K562 (cell line): Measurements from ENCODE around the gene ASIC3. TPM values are rescaled to one million over a fixed set of nuclear protein-coding genes. Genes with fewer than 3 reads are reported as not detected.

Experiments used
- CEBPG ChIP-seq, 3 experiments: fragments of 200-800 bp in 1 of 3; sonication (Bioruptor generic) in 1 of 3; sonication (generic) in 1 of 3; formaldehyde crosslinking in 1 of 3; IDR thresholded peaks in 2 of 3; conservative IDR thresholded peaks in 1 of 3; 2 replicates each; pipeline versions ENCODE4 v1.6.1 to v1.8.0; 2016 to 2022; ENCODE audit warnings: missing compliant biosample characterization in 2 of 3, missing genetic modification characterization in 2 of 3, mild to moderate bottlenecking in 1 of 3, missing genetic modification reagents in 1 of 3
- FOXM1 ChIP-seq, 2 experiments: fragments of 450-650 bp in 1 of 2; sonication (generic) in 1 of 2; formaldehyde crosslinking in 1 of 2; IDR thresholded peaks; 2 replicates each; pipeline versions ENCODE4 v1.6.1 to v1.9.0; 2017 to 2022; ENCODE audit warnings: low read depth in 2 of 2, mild to moderate bottlenecking in 2 of 2, missing genetic modification reagents in 1 of 2, moderate library complexity in 1 of 2
- ID3 ChIP-seq, 2 experiments: fragments of 250-450 bp in 1 of 2; fragments of 450-650 bp in 1 of 2; sonication (Bioruptor Pico) in 1 of 2; IDR thresholded peaks; 2 replicates each; pipeline versions ENCODE4 v1.6.1 to v1.8.0; 2016 to 2021; ENCODE audit warnings: mild to moderate bottlenecking in 2 of 2, moderate library complexity in 2 of 2, missing compliant biosample characterization in 1 of 2, missing genetic modification characterization in 1 of 2
- PHTF2 ChIP-seq: fragments of 250-450 bp; sonication (Bioruptor Pico); IDR thresholded peaks from 2 replicates; pipeline ENCODE4 v1.5.0; 2021; ENCODE audit warnings: mild to moderate bottlenecking
- POLR2AphosphoS2 ChIP-seq: IDR thresholded peaks from 2 replicates; pipeline ENCODE4 v1.6.1; 2012; ENCODE audit warnings: low read length, improper control_type of control experiment
- SNRNP70 ChIP-seq: fragments of 200-400 bp; formaldehyde crosslinking; optimal IDR thresholded peaks from 2 replicates; pipeline ENCODE3; 2017; ENCODE audit warnings: low read depth, low read length
- SP2 ChIP-seq: IDR thresholded peaks from 2 replicates; pipeline ENCODE4 v1.6.1; 2011; ENCODE audit warnings: mild to moderate bottlenecking, low read depth, low read length, moderate library complexity; ENCODE audit not compliant: poor library complexity, severe bottlenecking; ENCODE audit errors: extremely low read depth
- XRCC5 ChIP-seq: fragments of 200-400 bp; formaldehyde crosslinking; IDR thresholded peaks from 2 replicates; pipeline ENCODE4 v1.6.1; 2017; ENCODE audit warnings: low read depth, mild to moderate bottlenecking, low read length
- ZBTB7A ChIP-seq: IDR thresholded peaks from 2 replicates; pipeline ENCODE4 v1.6.1; 2011; ENCODE audit warnings: low read depth, mild to moderate bottlenecking, low read length, moderate library complexity, borderline replicate concordance; ENCODE audit not compliant: control insufficient read depth
- ZNF143 ChIP-seq: sonication (generic); formaldehyde crosslinking; IDR thresholded peaks from 2 replicates; pipeline ENCODE4 v1.9.0; 2022; ENCODE audit warnings: mild to moderate bottlenecking, missing genetic modification reagents
- ZNF354B ChIP-seq: fragments of 250-450 bp; sonication (Bioruptor Pico); IDR thresholded peaks from 2 replicates; pipeline ENCODE4 v1.4.0; 2020
- ZNF431 ChIP-seq: sonication (generic); formaldehyde crosslinking; IDR thresholded peaks from 2 replicates; pipeline ENCODE4 v1.8.0; 2022; ENCODE audit warnings: mild to moderate bottlenecking, missing genetic modification reagents
- ZNF507 ChIP-seq: conservative IDR thresholded peaks from 2 replicates; pipeline ENCODE4 v1.6.1; 2017; ENCODE audit warnings: missing genetic modification characterization, missing compliant biosample characterization
- ZNF830 ChIP-seq: fragments of 250-450 bp; sonication (Bioruptor Pico); IDR thresholded peaks from 2 replicates; pipeline ENCODE4 v1.5.0; 2021; ENCODE audit warnings: mild to moderate bottlenecking
- polyA plus RNA-seq, 8 experiments: library from polyadenylated mRNA; depleted of rRNA in 4 of 8; stranded (reverse) in 5 of 8; unstranded in 3 of 8; fragments of >200 nt; fragmentation: Nextera tagmentation in 2 of 8; fragmentation: Illumina TruSeq in 1 of 8; extraction: Ambion mirVana in 2 of 8; extraction: Trizol in 1 of 8; gene quantifications; 2 replicates each; pipeline versions ENCODE4 v1.2.1 to v1.2.3, GENCODE V29; 2011 to 2014; ENCODE audit warnings: inconsistent platforms in 1 of 8, missing spikeins in 1 of 8
- total RNA-seq, 7 experiments: library from RNA; depleted of rRNA in 6 of 7; stranded (reverse); fragments of >200 nt in 6 of 7; fragmentation: Illumina TruSeq in 2 of 7; extraction: Trizol in 2 of 7; gene quantifications; 2 replicates each; pipeline versions ENCODE4 v1.2.1 to v1.2.3, GENCODE V29; 2011 to 2021; ENCODE audit warnings: low replicate concordance in 1 of 7
- TF ChIP-seq, protein P1 (sequence below): fragments of 450-650 bp; formaldehyde crosslinking; IDR thresholded peaks from 2 replicates; pipeline ENCODE4 v1.4.0; 2020; ENCODE audit warnings: mild to moderate bottlenecking, moderate library complexity
- TF ChIP-seq, protein P2 (sequence below): fragments of 250-450 bp; sonication (Bioruptor Pico); IDR thresholded peaks from 2 replicates; pipeline ENCODE4 v1.4.0; 2020; ENCODE audit warnings: mild to moderate bottlenecking, moderate library complexity
- TF ChIP-seq, protein P3 (sequence below): IDR thresholded peaks from 2 replicates; pipeline ENCODE4 v1.6.1; 2011; ENCODE audit warnings: borderline replicate concordance, low read depth, mild to moderate bottlenecking, moderate library complexity, low read length; ENCODE audit not compliant: insufficient read depth, poor library complexity, severe bottlenecking
- TF ChIP-seq, protein P4 (sequence below): IDR thresholded peaks from 2 replicates; pipeline ENCODE4 v1.6.1; 2012; ENCODE audit warnings: low read depth, low read length, improper control_type of control experiment, borderline replicate concordance

The ASIC3 gene
- total and polyA plus RNA-seq, 9 of the 15 experiments (the other 6 are each of a cell fraction or from before 2014, with no cell fraction given): 0.11 to 5.0 (median 0.87) TPM

- TF ChIP-seq, protein P1, sequence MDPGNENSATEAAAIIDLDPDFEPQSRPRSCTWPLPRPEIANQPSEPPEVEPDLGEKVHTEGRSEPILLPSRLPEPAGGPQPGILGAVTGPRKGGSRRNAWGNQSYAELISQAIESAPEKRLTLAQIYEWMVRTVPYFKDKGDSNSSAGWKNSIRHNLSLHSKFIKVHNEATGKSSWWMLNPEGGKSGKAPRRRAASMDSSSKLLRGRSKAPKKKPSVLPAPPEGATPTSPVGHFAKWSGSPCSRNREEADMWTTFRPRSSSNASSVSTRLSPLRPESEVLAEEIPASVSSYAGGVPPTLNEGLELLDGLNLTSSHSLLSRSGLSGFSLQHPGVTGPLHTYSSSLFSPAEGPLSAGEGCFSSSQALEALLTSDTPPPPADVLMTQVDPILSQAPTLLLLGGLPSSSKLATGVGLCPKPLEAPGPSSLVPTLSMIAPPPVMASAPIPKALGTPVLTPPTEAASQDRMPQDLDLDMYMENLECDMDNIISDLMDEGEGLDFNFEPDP (CRISPR knock-in tag): no peak
- TF ChIP-seq, protein P2, sequence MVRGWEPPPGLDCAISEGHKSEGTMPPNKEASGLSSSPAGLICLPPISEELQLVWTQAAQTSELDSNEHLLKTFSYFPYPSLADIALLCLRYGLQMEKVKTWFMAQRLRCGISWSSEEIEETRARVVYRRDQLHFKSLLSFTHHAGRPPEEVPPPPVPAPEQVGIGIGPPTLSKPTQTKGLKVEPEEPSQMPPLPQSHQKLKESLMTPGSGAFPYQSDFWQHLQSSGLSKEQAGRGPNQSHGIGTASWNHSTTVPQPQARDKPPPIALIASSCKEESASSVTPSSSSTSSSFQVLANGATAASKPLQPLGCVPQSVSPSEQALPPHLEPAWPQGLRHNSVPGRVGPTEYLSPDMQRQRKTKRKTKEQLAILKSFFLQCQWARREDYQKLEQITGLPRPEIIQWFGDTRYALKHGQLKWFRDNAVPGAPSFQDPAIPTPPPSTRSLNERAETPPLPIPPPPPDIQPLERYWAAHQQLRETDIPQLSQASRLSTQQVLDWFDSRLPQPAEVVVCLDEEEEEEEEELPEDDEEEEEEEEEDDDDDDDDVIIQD (CRISPR knock-in tag): no peak
- TF ChIP-seq ID3 (CRISPR knock-in tag; IDR thresholded peaks at IDR 0.05) (no peak), ID3 (tag; IDR thresholded peaks at IDR 0.05) (no peak), POLR2AphosphoS2 (peak; percentile 68; the same call in 1 of the 2 replicates), ZNF143 (no peak), ZNF507 (tag) (no peak), ZNF354B (CRISPR knock-in tag) (no peak), FOXM1 (IDR thresholded peaks at IDR 0.05; ENCODE audit: low read depth) (no peak), FOXM1 (CRISPR knock-in tag; IDR thresholded peaks at IDR 0.05; ENCODE audit: low read depth) (no peak), SNRNP70 (no peak), CEBPG (CRISPR knock-in tag; IDR thresholded peaks at IDR 0.05) (no peak), CEBPG (tag; conservative IDR thresholded peaks at IDR 0.05 in 1 of 2, IDR thresholded peaks at IDR 0.05 in 1 of 2) (no peak), XRCC5 (0 out of 2 replicates have a peak, but pooled peaks have one; percentile 2), PHTF2 (CRISPR knock-in tag) (no peak), ZNF431 (no peak), ZBTB7A (peak; percentile 93), ZNF830 (CRISPR knock-in tag) (no peak), SP2 (no peak)
- TF ChIP-seq, protein P3, sequence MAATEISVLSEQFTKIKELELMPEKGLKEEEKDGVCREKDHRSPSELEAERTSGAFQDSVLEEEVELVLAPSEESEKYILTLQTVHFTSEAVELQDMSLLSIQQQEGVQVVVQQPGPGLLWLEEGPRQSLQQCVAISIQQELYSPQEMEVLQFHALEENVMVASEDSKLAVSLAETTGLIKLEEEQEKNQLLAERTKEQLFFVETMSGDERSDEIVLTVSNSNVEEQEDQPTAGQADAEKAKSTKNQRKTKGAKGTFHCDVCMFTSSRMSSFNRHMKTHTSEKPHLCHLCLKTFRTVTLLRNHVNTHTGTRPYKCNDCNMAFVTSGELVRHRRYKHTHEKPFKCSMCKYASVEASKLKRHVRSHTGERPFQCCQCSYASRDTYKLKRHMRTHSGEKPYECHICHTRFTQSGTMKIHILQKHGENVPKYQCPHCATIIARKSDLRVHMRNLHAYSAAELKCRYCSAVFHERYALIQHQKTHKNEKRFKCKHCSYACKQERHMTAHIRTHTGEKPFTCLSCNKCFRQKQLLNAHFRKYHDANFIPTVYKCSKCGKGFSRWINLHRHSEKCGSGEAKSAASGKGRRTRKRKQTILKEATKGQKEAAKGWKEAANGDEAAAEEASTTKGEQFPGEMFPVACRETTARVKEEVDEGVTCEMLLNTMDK: peak; percentile 38
- TF ChIP-seq, protein P4, sequence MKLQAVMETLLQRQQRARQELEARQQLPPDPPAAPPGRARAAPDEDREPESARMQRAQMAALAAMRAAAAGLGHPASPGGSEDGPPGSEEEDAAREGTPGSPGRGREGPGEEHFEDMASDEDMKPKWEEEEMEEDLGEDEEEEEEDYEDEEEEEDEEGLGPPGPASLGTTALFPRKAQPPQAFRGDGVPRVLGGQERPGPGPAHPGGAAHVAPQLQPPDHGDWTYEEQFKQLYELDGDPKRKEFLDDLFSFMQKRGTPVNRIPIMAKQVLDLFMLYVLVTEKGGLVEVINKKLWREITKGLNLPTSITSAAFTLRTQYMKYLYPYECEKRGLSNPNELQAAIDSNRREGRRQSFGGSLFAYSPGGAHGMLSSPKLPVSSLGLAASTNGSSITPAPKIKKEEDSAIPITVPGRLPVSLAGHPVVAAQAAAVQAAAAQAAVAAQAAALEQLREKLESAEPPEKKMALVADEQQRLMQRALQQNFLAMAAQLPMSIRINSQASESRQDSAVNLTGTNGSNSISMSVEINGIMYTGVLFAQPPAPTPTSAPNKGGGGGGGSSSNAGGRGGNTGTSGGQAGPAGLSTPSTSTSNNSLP: no peak
Measured at GRCh38 chr7:151059367-151060112, 11.2 kb downstream of the ASIC3 start, which contains the start of gene SLC4A2 (continued).
